ENCODE data around the gene SLC38A10.

SLC38A10 gene

DNA sequence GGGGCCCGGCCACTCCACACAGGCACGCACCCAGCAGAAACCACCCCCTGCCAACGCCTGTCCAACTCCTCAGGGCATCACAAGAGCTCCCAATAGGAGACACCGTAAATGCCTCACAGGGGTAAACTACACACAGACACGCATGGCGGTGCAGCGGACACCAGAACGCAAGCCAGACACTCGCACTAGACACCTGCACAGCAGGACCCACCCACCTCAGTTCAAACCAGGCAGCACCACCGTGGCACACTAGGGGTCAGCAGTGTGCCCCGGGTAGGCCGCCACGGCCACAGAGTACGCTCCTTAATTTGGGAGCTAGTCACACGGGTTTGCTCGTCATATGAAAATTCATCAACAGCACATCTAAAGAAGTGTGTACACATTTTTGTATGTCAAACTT is 3.4 kb downstream of the SLC38A10 start:
- Histone ChIP-seq H2BK5ac (ENCODE audit: low read depth, low read length, poor library complexity) (no peak overlapping the region), H3K9ac (ENCODE audit: low read length) (no peak overlapping the region), H3K14ac (ENCODE audit: low read length) (no peak overlapping the region), H3K4me1 (ENCODE audit: control insufficient read depth in 1 of 2, insufficient read depth in 2 of 2, low read length in 2 of 2) (peaks cover 5 to 16% of the 10 kb centered on the region in 2 experiments), H3K4ac (ENCODE audit: low read depth, low read length) (no peak overlapping the region), H3K4me2 (ENCODE audit: low read length) (no peak overlapping the region), H3K18ac (ENCODE audit: low read length) (no peak overlapping the region), H3K27me3 (ENCODE audit: insufficient read depth, low read length) (no peaks in the 10 kb centered on the region), H3K36me3 (ENCODE audit: control insufficient read depth in 1 of 2, insufficient read depth in 2 of 2, low read length in 2 of 2) (peaks cover 20 to 26% of the 10 kb centered on the region in 2 experiments), H2AFZ (ENCODE audit: insufficient read depth, low read length, poor library complexity) (no peak overlapping the region), H3K9me3 (ENCODE audit: insufficient read depth, low read depth, low read length) (peaks cover 2% of the 10 kb centered on the region), H4K91ac (ENCODE audit: low read depth, low read length) (no peak overlapping the region), H3K79me1 (ENCODE audit: low read length) (peaks cover 11% of the 10 kb centered on the region), H4K12ac (ENCODE audit: low read depth, low read length) (no peak overlapping the region), H3K27ac (ENCODE audit: low read depth, low read length) (no peak overlapping the region), H2AK5ac (ENCODE audit: low read length) (no peak overlapping the region), H2BK12ac (ENCODE audit: low read length) (no peak overlapping the region), H3K23ac (ENCODE audit: low read length) (no peak overlapping the region), H2BK120ac (ENCODE audit: insufficient read depth, low read length, poor library complexity) (no peak overlapping the region), H3K79me2 (ENCODE audit: control insufficient read depth, insufficient read depth, low read length, poor library complexity) (peaks cover 17% of the 10 kb centered on the region), H3K4me3 (ENCODE audit: low read depth, low read length) (no peak overlapping the region), H4K8ac (ENCODE audit: low read depth, low read length) (no peak overlapping the region)
- peak; percentile 81 to 92 for DNase-seq
- no CpG with 5 or more reads among the region's 16 CpGs for WGBS (ENCODE audit: extremely low coverage, insufficient coverage, insufficient read length)

DNA sequence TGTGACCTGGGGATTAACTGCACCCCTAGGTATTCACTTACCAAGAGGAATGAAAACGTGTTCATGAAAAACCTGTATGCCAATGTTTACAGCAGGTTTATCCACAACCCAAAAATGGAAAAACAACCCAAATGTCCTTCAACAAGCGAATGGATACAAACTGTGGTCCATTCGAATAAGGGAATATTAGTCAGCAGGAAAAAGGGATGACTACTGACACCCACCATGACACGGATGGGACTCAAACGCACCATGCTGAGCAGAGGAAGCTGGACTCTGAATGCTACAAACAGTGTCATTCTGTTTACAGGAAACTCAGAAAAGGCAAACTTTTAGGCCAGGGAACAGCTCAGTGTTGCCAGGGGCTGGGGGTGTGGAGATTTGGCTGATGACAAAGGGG is 4.9 kb downstream of the SLC38A10 start:
- H3K36me3 ChIP-seq (ENCODE audit: control insufficient read depth in 1 of 2, insufficient read depth in 2 of 2, low read length in 2 of 2), result peaks cover 26 to 27% of the 10 kb centered on the region in 2 experiments
- no peak overlapping the region for H2AFZ ChIP-seq (ENCODE audit: insufficient read depth, low read length, poor library complexity)
- peaks cover 15% of the 10 kb centered on the region for H3K79me2 ChIP-seq (ENCODE audit: control insufficient read depth, insufficient read depth, low read length, poor library complexity)
- no peak overlapping the region for H3K4ac ChIP-seq (ENCODE audit: low read depth, low read length)
- H3K4me3 ChIP-seq (ENCODE audit: low read depth, low read length), result no peak overlapping the region
- no peak overlapping the region for H4K91ac ChIP-seq (ENCODE audit: low read depth, low read length)
- no peak overlapping the region for H3K14ac ChIP-seq (ENCODE audit: low read length)
- WGBS (ENCODE audit: extremely low coverage, insufficient coverage, insufficient read length), result no CpG with 5 or more reads among the region's 5 CpGs
- no peak overlapping the region for H3K27ac ChIP-seq (ENCODE audit: low read depth, low read length)
- no peak overlapping the region for H2BK12ac ChIP-seq (ENCODE audit: low read length)
- no peak overlapping the region for H3K9ac ChIP-seq (ENCODE audit: low read length)
- no peak overlapping the region for H2AK5ac ChIP-seq (ENCODE audit: low read length)
- H2BK120ac ChIP-seq (ENCODE audit: insufficient read depth, low read length, poor library complexity), result no peak overlapping the region
- H3K9me3 ChIP-seq (ENCODE audit: insufficient read depth, low read depth, low read length), result peaks cover 2% of the 10 kb centered on the region
- H3K79me1 ChIP-seq (ENCODE audit: low read length), result peaks cover 7% of the 10 kb centered on the region
- H3K23ac ChIP-seq (ENCODE audit: low read length), result no peak overlapping the region
- no peak overlapping the region for H4K12ac ChIP-seq (ENCODE audit: low read depth, low read length)
- H3K27me3 ChIP-seq (ENCODE audit: insufficient read depth, low read length), result no peaks in the 10 kb centered on the region
- H3K4me2 ChIP-seq (ENCODE audit: low read length), result no peak overlapping the region
- no peak for DNase-seq
- H2BK5ac ChIP-seq (ENCODE audit: low read depth, low read length, poor library complexity), result no peak overlapping the region
- H3K4me1 ChIP-seq (ENCODE audit: control insufficient read depth in 1 of 2, insufficient read depth in 2 of 2, low read length in 2 of 2), result peaks cover 0 to 10% of the 10 kb centered on the region in 2 experiments
- no peak overlapping the region for H4K8ac ChIP-seq (ENCODE audit: low read depth, low read length)
- no peak overlapping the region for H3K18ac ChIP-seq (ENCODE audit: low read length)

DNA sequence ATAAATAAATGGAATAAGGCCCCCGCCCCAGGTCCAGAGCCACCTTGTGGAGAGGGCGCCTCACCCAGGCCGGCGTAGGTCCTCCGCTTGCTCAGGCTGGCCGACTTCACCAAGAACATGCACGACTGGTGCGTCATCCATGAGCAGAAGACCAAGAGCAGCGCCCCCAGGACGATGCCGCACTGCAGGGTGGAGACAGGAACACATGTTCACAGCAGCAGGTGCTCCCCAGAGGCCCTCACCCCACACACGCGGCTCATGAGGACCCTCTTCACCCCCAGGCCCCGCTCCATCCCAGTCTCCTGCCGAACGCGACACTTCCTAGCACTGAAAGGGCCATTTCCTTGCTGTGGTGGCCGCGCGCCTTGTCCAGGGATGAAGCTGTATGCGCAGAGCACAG is 5.5 kb downstream of the SLC38A10 start:
- Histone ChIP-seq H3K4me2 (ENCODE audit: low read length) (no peak overlapping the region), H3K9ac (ENCODE audit: low read length) (no peak overlapping the region)
- no CpG with 5 or more reads among the region's 21 CpGs for WGBS (ENCODE audit: extremely low coverage, insufficient coverage, insufficient read length)

DNA sequence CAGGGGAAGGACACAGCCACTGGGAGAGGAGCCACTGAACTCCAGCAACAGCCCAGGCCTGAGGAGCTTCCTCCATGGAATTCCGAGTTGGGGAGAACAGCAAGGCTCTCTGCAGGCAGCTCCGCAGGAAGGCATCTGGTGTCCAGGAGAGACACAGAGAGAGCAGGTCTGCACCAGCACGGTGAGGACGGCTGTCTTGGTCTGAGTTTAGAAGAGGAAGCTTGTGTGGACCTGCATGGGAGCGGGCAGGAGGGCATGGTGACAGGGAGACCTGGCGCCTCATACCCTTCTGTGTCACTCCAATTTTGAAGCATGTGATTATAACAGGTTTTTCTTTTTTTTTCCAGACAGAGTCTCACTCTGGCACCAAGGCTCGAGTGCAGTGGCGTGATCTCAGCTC is 6.4 kb downstream of the SLC38A10 start:
- no peak overlapping the region for H2BK12ac ChIP-seq (ENCODE audit: low read length)
- peaks cover 8% of the 10 kb centered on the region for H3K79me2 ChIP-seq (ENCODE audit: control insufficient read depth, insufficient read depth, low read length, poor library complexity)
- peaks cover 0 to 8% of the 10 kb centered on the region in 2 experiments for H3K4me1 ChIP-seq (ENCODE audit: control insufficient read depth in 1 of 2, insufficient read depth in 2 of 2, low read length in 2 of 2)
- H2AFZ ChIP-seq (ENCODE audit: insufficient read depth, low read length, poor library complexity), result no peak overlapping the region
- H2BK120ac ChIP-seq (ENCODE audit: insufficient read depth, low read length, poor library complexity), result no peak overlapping the region
- no peak overlapping the region for H3K14ac ChIP-seq (ENCODE audit: low read length)
- no peak overlapping the region for H3K18ac ChIP-seq (ENCODE audit: low read length)
- H2BK5ac ChIP-seq (ENCODE audit: low read depth, low read length, poor library complexity), result no peak overlapping the region
- H3K27me3 ChIP-seq (ENCODE audit: insufficient read depth, low read length), result no peaks in the 10 kb centered on the region
- H4K12ac ChIP-seq (ENCODE audit: low read depth, low read length), result no peak overlapping the region
- no CpG with 5 or more reads among the region's 8 CpGs for WGBS (ENCODE audit: extremely low coverage, insufficient coverage, insufficient read length)
- H3K4me3 ChIP-seq (ENCODE audit: low read depth, low read length), result no peak overlapping the region
- peaks cover 2% of the 10 kb centered on the region for H3K9me3 ChIP-seq (ENCODE audit: insufficient read depth, low read depth, low read length)
- no peak overlapping the region for H4K91ac ChIP-seq (ENCODE audit: low read depth, low read length)
- no peak overlapping the region for H3K4me2 ChIP-seq (ENCODE audit: low read length)
- H3K36me3 ChIP-seq (ENCODE audit: control insufficient read depth in 1 of 2, insufficient read depth in 2 of 2, low read length in 2 of 2), result peaks cover 28 to 29% of the 10 kb centered on the region in 2 experiments
- no peak overlapping the region for H3K23ac ChIP-seq (ENCODE audit: low read length)
- no peak overlapping the region for H4K8ac ChIP-seq (ENCODE audit: low read depth, low read length)
- H3K27ac ChIP-seq (ENCODE audit: low read depth, low read length), result no peak overlapping the region
- H2AK5ac ChIP-seq (ENCODE audit: low read length), result no peak overlapping the region
- no peak overlapping the region for H3K4ac ChIP-seq (ENCODE audit: low read depth, low read length)
- H3K9ac ChIP-seq (ENCODE audit: low read length), result no peak overlapping the region
- no peaks in the 10 kb centered on the region for H3K79me1 ChIP-seq (ENCODE audit: low read length)
- DNase-seq, result no peak

More for the DNA sequence above, 5.5 kb downstream of the SLC38A10 start:
- H3K79me2 ChIP-seq (ENCODE audit: control insufficient read depth, insufficient read depth, low read length, poor library complexity), result peaks cover 11% of the 10 kb centered on the region
- H3K79me1 ChIP-seq (ENCODE audit: low read length), result peaks cover 2% of the 10 kb centered on the region
- H3K27ac ChIP-seq (ENCODE audit: low read depth, low read length), result no peak overlapping the region
- no peak overlapping the region for H3K23ac ChIP-seq (ENCODE audit: low read length)
- H3K27me3 ChIP-seq (ENCODE audit: insufficient read depth, low read length), result no peaks in the 10 kb centered on the region
- H2AK5ac ChIP-seq (ENCODE audit: low read length), result no peak overlapping the region
- H2BK5ac ChIP-seq (ENCODE audit: low read depth, low read length, poor library complexity), result no peak overlapping the region
- no peak overlapping the region for H3K4ac ChIP-seq (ENCODE audit: low read depth, low read length)
- H3K9me3 ChIP-seq (ENCODE audit: insufficient read depth, low read depth, low read length), result peaks cover 2% of the 10 kb centered on the region
- H3K14ac ChIP-seq (ENCODE audit: low read length), result no peak overlapping the region
- H3K4me1 ChIP-seq (ENCODE audit: control insufficient read depth in 1 of 2, insufficient read depth in 2 of 2, low read length in 2 of 2), result peaks cover 0 to 10% of the 10 kb centered on the region in 2 experiments
- no peak overlapping the region for H4K91ac ChIP-seq (ENCODE audit: low read depth, low read length)
- no peak overlapping the region for H2BK12ac ChIP-seq (ENCODE audit: low read length)
- peaks cover 26 to 29% of the 10 kb centered on the region in 2 experiments for H3K36me3 ChIP-seq (ENCODE audit: control insufficient read depth in 1 of 2, insufficient read depth in 2 of 2, low read length in 2 of 2)
- H3K18ac ChIP-seq (ENCODE audit: low read length), result no peak overlapping the region
- no peak overlapping the region for H2BK120ac ChIP-seq (ENCODE audit: insufficient read depth, low read length, poor library complexity)
- H4K8ac ChIP-seq (ENCODE audit: low read depth, low read length), result no peak overlapping the region
- no peak overlapping the region for H2AFZ ChIP-seq (ENCODE audit: insufficient read depth, low read length, poor library complexity)
- no peak overlapping the region for H4K12ac ChIP-seq (ENCODE audit: low read depth, low read length)
- H3K4me3 ChIP-seq (ENCODE audit: low read depth, low read length), result no peak overlapping the region
- DNase-seq, result no peak
